H1 (cell line): ENCODE measurements around the gene DPY19L1. TPM values are rescaled to one million over a fixed set of nuclear protein-coding genes. Genes with fewer than 3 reads are reported as not detected.

Experiments
- CTCF ChIA-PET: fragments of 300-600 bp; sonication (Branson Sonifier 250); formaldehyde crosslinking; loops from one replicate; lab custom pipeline; 2021; ENCODE audit not compliant: partially characterized antibody; lab: Charles Lee
- POLR2A ChIA-PET: fragments of 300-600 bp; sonication (Branson Sonifier 250); formaldehyde crosslinking; loops from one replicate; lab custom pipeline; 2021; ENCODE audit warnings: inconsistent platforms; ENCODE audit not compliant: partially characterized antibody; lab: Charles Lee
- DNase-seq, 2 experiments: peaks; one replicate each; pipeline versions ENCODE4 v3.0.0 to v3.0.0-alpha.2; 2010 to 2022; ENCODE audit warnings: low spot score in 2 of 2, low read depth in 1 of 2, mixed read lengths in 1 of 2
- FAIRE-seq: peaks from 2 replicates; lab custom pipeline; 2011; peaks lifted over from hg19 to GRCh38; lab: Jason Lieb, UNC
- H2AFZ ChIP-seq: 2 replicates; pipeline ENCODE4 v1.8.1; 2012; ENCODE audit warnings: low read length, inconsistent platforms
- H2AK5ac ChIP-seq: 2 replicates; pipeline ENCODE4 v1.6.1; 2013; ENCODE audit warnings: low read depth, low read length
- H2BK120ac ChIP-seq: replicated peaks from 2 replicates; pipeline ENCODE3; 2013; ENCODE audit warnings: low read depth, low read length, inconsistent platforms
- H2BK12ac ChIP-seq: 2 replicates; pipeline ENCODE4 v1.6.1; 2013; ENCODE audit warnings: low read depth, low read length
- H2BK15ac ChIP-seq: 2 replicates; pipeline ENCODE4 v1.6.1; 2013; ENCODE audit warnings: low read length
- H2BK20ac ChIP-seq: 2 replicates; pipeline ENCODE4 v1.6.1; 2013; ENCODE audit warnings: low read length
- H2BK5ac ChIP-seq: 2 replicates; pipeline ENCODE4 v1.6.1; 2013; ENCODE audit warnings: low read depth, low read length
- H3K14ac ChIP-seq: 2 replicates; pipeline ENCODE4 v1.6.1; 2013; ENCODE audit warnings: inconsistent platforms; ENCODE audit not compliant: insufficient read length
- H3K18ac ChIP-seq: 2 replicates; pipeline ENCODE4 v1.6.1; 2013; ENCODE audit warnings: low read length; ENCODE audit errors: extremely low read depth
- H3K23ac ChIP-seq: 2 replicates; pipeline ENCODE4 v1.6.1; 2013; ENCODE audit warnings: inconsistent platforms; ENCODE audit not compliant: insufficient read length
- H3K23me2 ChIP-seq: 2 replicates; pipeline ENCODE4 v1.6.1; 2013; ENCODE audit warnings: low read depth, low read length
- H3K27ac ChIP-seq: 2 replicates; pipeline ENCODE4 v1.6.1; 2011; ENCODE audit warnings: low read depth, low read length, inconsistent platforms
- H3K27me3 ChIP-seq, 4 experiments: replicated peaks in 1 of 4; 1 replicate in 1 of 4; 2 replicates in 3 of 4; pipeline versions ENCODE4 v1.6.1 to v1.8.1; 2011 to 2013; ENCODE audit warnings: low read length in 3 of 4, mild to moderate bottlenecking in 3 of 4, inconsistent platforms in 2 of 4, mixed read lengths in 2 of 4, moderate library complexity in 1 of 4; ENCODE audit not compliant: control insufficient read depth in 3 of 4, insufficient read depth in 3 of 4; ENCODE audit errors: extremely low read depth in 1 of 4
- H3K36me3 ChIP-seq, 4 experiments: 2 replicates each; pipeline versions ENCODE4 v1.6.1 to v1.8.1; 2011 to 2013; ENCODE audit warnings: mild to moderate bottlenecking in 4 of 4, low read length in 3 of 4, moderate library complexity in 2 of 4, control low read depth in 1 of 4, inconsistent platforms in 1 of 4; ENCODE audit not compliant: insufficient read depth in 4 of 4, control insufficient read depth in 2 of 4
- H3K4ac ChIP-seq: replicated peaks from 2 replicates; pipeline ENCODE3; 2013; ENCODE audit warnings: low read length, low read depth, mixed read lengths, inconsistent platforms; ENCODE audit not compliant: insufficient read length
- H3K4me1 ChIP-seq, 4 experiments: replicated peaks in 1 of 4; 1 replicate in 1 of 4; 2 replicates in 3 of 4; pipeline versions ENCODE4 v1.6.1 to v1.8.1; 2011 to 2013; ENCODE audit warnings: low read length in 3 of 4, inconsistent platforms in 2 of 4, mixed read lengths in 1 of 4; ENCODE audit not compliant: insufficient read depth in 4 of 4, control insufficient read depth in 3 of 4
- H3K4me2 ChIP-seq, 2 experiments: 2 replicates each; pipeline versions ENCODE4 v1.6.1 to v1.8.1; 2011 to 2013; ENCODE audit warnings: low read depth in 2 of 2, low read length in 2 of 2, control low read depth in 1 of 2, inconsistent platforms in 1 of 2, mild to moderate bottlenecking in 1 of 2; ENCODE audit not compliant: insufficient read depth in 1 of 2
- H3K4me3 ChIP-seq, 4 experiments: fragments of 200-600, 300-600 bp in 1 of 4; sonication (generic), shearing (Covaris generic), sonication (Bioruptor Twin) in 1 of 4; 2 replicates each; pipeline versions ENCODE4 v1.5.1 to v1.8.1; 2011 to 2016; ENCODE audit warnings: low read length in 4 of 4, low read depth in 3 of 4, control low read depth in 2 of 4, inconsistent platforms in 2 of 4, mild to moderate bottlenecking in 2 of 4, mixed read lengths in 1 of 4, moderate library complexity in 1 of 4; ENCODE audit not compliant: insufficient read depth in 2 of 4; ENCODE audit errors: extremely low read depth in 1 of 4
- H3K56ac ChIP-seq: replicated peaks from 2 replicates; pipeline ENCODE3; 2013; ENCODE audit warnings: low read depth, mild to moderate bottlenecking, mixed read lengths, low read length, inconsistent platforms; ENCODE audit not compliant: insufficient read length
- H3K79me1 ChIP-seq: 2 replicates; pipeline ENCODE4 v1.6.1; 2013; ENCODE audit warnings: low read depth, low read length, control low read depth
- H3K79me2 ChIP-seq, 2 experiments: 2 replicates each; pipeline versions ENCODE4 v1.6.1 to v1.8.1; 2012 to 2013; ENCODE audit warnings: low read length in 2 of 2, mild to moderate bottlenecking in 2 of 2, inconsistent platforms in 1 of 2; ENCODE audit not compliant: insufficient read depth in 2 of 2, control insufficient read depth in 1 of 2
- H3K9ac ChIP-seq, 4 experiments: replicated peaks in 1 of 4; 1 replicate in 1 of 4; 2 replicates in 3 of 4; pipeline versions ENCODE4 v1.6.1 to v1.8.1; 2011 to 2013; ENCODE audit warnings: low read depth in 3 of 4, low read length in 3 of 4, control low read depth in 2 of 4, mild to moderate bottlenecking in 2 of 4, moderate library complexity in 2 of 4, inconsistent platforms in 1 of 4; ENCODE audit errors: extremely low read depth in 1 of 4
- H3K9me3 ChIP-seq, 2 experiments: 2 replicates each; pipeline versions ENCODE4 v1.6.1 to v1.8.1; 2012 to 2013; ENCODE audit warnings: mild to moderate bottlenecking in 2 of 2, moderate library complexity in 2 of 2, control low read depth in 1 of 2, inconsistent platforms in 1 of 2, low read depth in 1 of 2, low read length in 1 of 2, mixed read lengths in 1 of 2; ENCODE audit not compliant: insufficient read depth in 2 of 2
- H4K20me1 ChIP-seq, 2 experiments: replicated peaks in 1 of 2; 2 replicates each; pipeline versions ENCODE3 to v1.8.1; 2011 to 2013; ENCODE audit warnings: inconsistent platforms in 2 of 2, low read length in 2 of 2, mild to moderate bottlenecking in 1 of 2; ENCODE audit not compliant: insufficient read depth in 2 of 2, control insufficient read depth in 1 of 2
- H4K5ac ChIP-seq: 2 replicates; pipeline ENCODE4 v1.6.1; 2013; ENCODE audit warnings: low read length, low read depth, mixed read lengths, inconsistent platforms; ENCODE audit not compliant: insufficient read length
- H4K8ac ChIP-seq: 2 replicates; pipeline ENCODE4 v1.8.0; 2013; ENCODE audit warnings: mild to moderate bottlenecking, moderate library complexity, low read length, inconsistent platforms; ENCODE audit not compliant: insufficient read depth; ENCODE audit errors: extremely low read depth
- H4K91ac ChIP-seq: replicated peaks from 2 replicates; pipeline ENCODE3; 2013; ENCODE audit warnings: low read length, mixed read lengths, inconsistent platforms; ENCODE audit not compliant: insufficient read length
- CBX8 ChIP-seq: fragments of 300-800, 300-1000 bp; sonication (generic); IDR thresholded peaks from 2 replicates; pipeline ENCODE4 v1.7.1; 2016; ENCODE audit warnings: low read depth, low read length, borderline replicate concordance
- CHD1 ChIP-seq: IDR thresholded peaks from 2 replicates; pipeline ENCODE4 v1.6.1; 2012; ENCODE audit warnings: low read depth, low read length, improper control_type of control experiment
- EGR1 ChIP-seq: IDR thresholded peaks from 2 replicates; pipeline ENCODE4 v1.6.1; 2011; ENCODE audit warnings: low read depth, low read length, borderline replicate concordance
- EP300 ChIP-seq, 2 experiments: IDR thresholded peaks; 1 replicate in 1 of 2; 2 replicates in 1 of 2; pipeline ENCODE4 v1.6.1; 2011 to 2012; ENCODE audit warnings: low read depth in 2 of 2, low read length in 2 of 2, mild to moderate bottlenecking in 2 of 2, borderline replicate concordance in 1 of 2, inconsistent platforms in 1 of 2, moderate library complexity in 1 of 2
- EZH2 ChIP-seq: fragments of 200-600 bp; sonication (generic); IDR thresholded peaks from 2 replicates; pipeline ENCODE4 v1.7.1; 2012; ENCODE audit warnings: low read depth, mild to moderate bottlenecking, moderate library complexity, low read length, inconsistent platforms; ENCODE audit not compliant: severe bottlenecking
- GTF2F1 ChIP-seq: IDR thresholded peaks from 2 replicates; pipeline ENCODE4 v1.6.1; 2012; ENCODE audit warnings: low read depth, low read length, improper control_type of control experiment, borderline replicate concordance
- HDAC6 ChIP-seq: IDR thresholded peaks from one replicate; pipeline ENCODE4 v1.7.1; 2012; ENCODE audit warnings: low read depth, mild to moderate bottlenecking, inconsistent platforms, low read length, moderate library complexity
- RAD21 ChIP-seq, 2 experiments: IDR thresholded peaks in 1 of 2; conservative IDR thresholded peaks in 1 of 2; 2 replicates each; pipeline ENCODE4 v1.6.1; 2011; ENCODE audit warnings: low read depth in 2 of 2, low read length in 2 of 2, improper control_type of control experiment in 1 of 2, inconsistent platforms in 1 of 2, mild to moderate bottlenecking in 1 of 2, moderate library complexity in 1 of 2
- RNF2 ChIP-seq: fragments of 200-900, 300-1000 bp; sonication (generic); IDR thresholded peaks from 2 replicates; pipeline ENCODE4 v1.7.1; 2016; ENCODE audit warnings: borderline replicate concordance, low read depth, mild to moderate bottlenecking, antibody characterized with exemption, low read length; ENCODE audit not compliant: poor library complexity, severe bottlenecking; ENCODE audit errors: missing control alignments
- TAF7 ChIP-seq: optimal IDR thresholded peaks from 2 replicates; pipeline ENCODE3; 2011; ENCODE audit warnings: low read depth, mild to moderate bottlenecking, inconsistent platforms, low read length, moderate library complexity, borderline replicate concordance
- WGBS, 2 experiments: shearing (Covaris generic) in 1 of 2; methylation state at CpG; one replicate each; pipeline versions ENCODE4 v1.1.6 to v1.1.7; 2013 to 2015; ENCODE audit warnings: low lambda C conversion rate in 2 of 2, mixed read lengths in 2 of 2, inconsistent platforms in 1 of 2, low coverage in 1 of 2, missing lambda C conversion rate in 1 of 2; ENCODE audit not compliant: insufficient replicate concordance in 2 of 2, insufficient coverage in 1 of 2, insufficient read length in 1 of 2; ENCODE audit errors: extremely low coverage in 1 of 2, missing lambda C conversion rate in 1 of 2; 5-methylcytosine and 5-hydroxymethylcytosine counted together
- polyA plus RNA-seq, 7 experiments: library from polyadenylated mRNA; depleted of rRNA in 3 of 7; stranded (reverse) in 5 of 7; unstranded in 2 of 7; fragments of >200 nt in 5 of 7; fragments of 200-250 nt in 2 of 7; gene quantifications; 1 replicate in 5 of 7; 2 replicates in 1 of 7; 4 replicates in 1 of 7; pipeline versions ENCODE4 v1.2.1 to v1.2.3, GENCODE V29; 2011 to 2013; ENCODE audit warnings: missing spikeins in 2 of 7, mixed read lengths in 2 of 7
- total RNA-seq: library from RNA; stranded (reverse); fragmentation: NEBNext Ultra II Directional; extraction: Animal tissue kit (Norgen Biotek cat#: 25700); gene quantifications from 2 replicates; pipeline ENCODE4 v1.2.1, GENCODE V29; 2021
- TF ChIP-seq, protein P1 (sequence below): IDR thresholded peaks from 2 replicates; pipeline ENCODE4 v1.6.1; 2011; ENCODE audit warnings: low read depth, mild to moderate bottlenecking, low read length; ENCODE audit not compliant: insufficient read depth

The DPY19L1 gene
- total and polyA plus RNA-seq, 2 of the 8 experiments (the other 6 are each of a cell fraction or from before 2014, with no cell fraction given), result 14.1 to 23.3 TPM

DNA sequence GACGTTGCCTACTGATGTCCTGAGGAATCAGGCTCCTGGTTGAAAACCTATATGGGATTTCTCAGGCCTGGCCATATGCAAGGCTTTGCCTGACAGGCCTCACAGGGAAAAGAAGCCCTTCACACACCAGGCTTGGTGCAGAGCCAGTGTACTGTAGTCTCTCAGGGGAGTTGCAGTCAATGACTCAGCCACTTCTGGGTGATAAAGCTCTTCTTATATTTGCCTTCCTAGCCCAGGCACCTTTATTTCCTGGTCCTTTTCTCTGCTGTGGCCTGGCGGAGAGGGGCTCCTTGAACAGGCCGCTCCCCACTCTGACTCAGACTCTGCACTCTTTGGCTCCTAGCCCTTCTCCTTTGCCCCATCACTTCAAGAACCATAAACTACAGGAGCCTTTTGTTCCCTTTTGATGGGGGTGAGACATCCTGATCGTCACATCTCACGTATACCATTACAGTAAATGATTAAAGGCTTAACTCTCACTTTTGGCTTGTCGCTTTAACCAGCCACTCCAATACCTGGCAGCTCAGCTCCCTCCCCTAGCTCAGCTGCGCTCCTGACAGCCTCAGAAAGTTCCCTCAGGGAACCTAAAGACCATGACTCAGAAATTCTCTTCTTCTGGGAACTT lies 33.5 kb downstream of the DPY19L1 start:
- Histone ChIP-seq H4K5ac (no peak overlapping the region), H2AFZ (no peak overlapping the region), H2AK5ac (no peak overlapping the region), H3K4me2 (no peak overlapping the region), H2BK120ac (no peak overlapping the region), H3K27me3 (no peaks in the 10 kb centered on the region), H4K91ac (no peak overlapping the region), H4K20me1 (no peaks in the 10 kb centered on the region), H2BK15ac (no peak overlapping the region), H3K79me2 (peaks cover 0 to 2% of the 10 kb centered on the region in 2 experiments; a peak in 1 of 4 replicates), H3K4me3 (no peak overlapping the region), H3K9ac (no peak overlapping the region), H3K4me1 (peaks cover 0 to 6% (median 1%) of the 10 kb centered on the region in 4 experiments; a peak in 2 of 7 replicates), H3K9me3 (no peaks in the 10 kb centered on the region), H2BK12ac (no peak overlapping the region), H3K4ac (no peak overlapping the region), H3K23me2 (no peaks in the 10 kb centered on the region), H3K56ac (no peak overlapping the region), H3K18ac (no peak overlapping the region; the same call in 1 of the 2 replicates), H3K79me1 (no peaks in the 10 kb centered on the region), H2BK20ac (no peak overlapping the region), H2BK5ac (no peak overlapping the region), H3K36me3 (no peaks in the 10 kb centered on the region), H3K14ac (no peak overlapping the region), H3K23ac (no peak overlapping the region), H3K27ac (no peak overlapping the region), H4K8ac (no peak overlapping the region)
- DNase-seq (no peak), FAIRE-seq (no peak)
- ChIA-PET CTCF (no interaction called here), POLR2A (no interaction called here)
- 78% methylated on average over 7 of the region's 7 CpGs; no CpG with 5 or more reads in 1 of the 2 experiments for WGBS, 2 experiments
- no peak for TF ChIP-seq GTF2F1
- no peak for TF ChIP-seq HDAC6
- TF ChIP-seq, protein P1, sequence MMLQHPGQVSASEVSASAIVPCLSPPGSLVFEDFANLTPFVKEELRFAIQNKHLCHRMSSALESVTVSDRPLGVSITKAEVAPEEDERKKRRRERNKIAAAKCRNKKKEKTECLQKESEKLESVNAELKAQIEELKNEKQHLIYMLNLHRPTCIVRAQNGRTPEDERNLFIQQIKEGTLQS, result no peak
- no peak for TF ChIP-seq EZH2
- no peak for TF ChIP-seq TAF7
- TF ChIP-seq EGR1, result no peak
- TF ChIP-seq CHD1, result no peak
- TF ChIP-seq RAD21 (IDR thresholded peaks at IDR 0.05 in 1 of 2, conservative IDR thresholded peaks at IDR 0.05 in 1 of 2; ENCODE audit: low read depth in 2 of 2, low read length in 2 of 2), result no peak
- no peak for TF ChIP-seq CBX8
- no peak for TF ChIP-seq RNF2
- no peak for TF ChIP-seq EP300 (IDR thresholded peaks at IDR 0.05; ENCODE audit: borderline replicate concordance in 1 of 2, low read depth in 2 of 2, low read length in 2 of 2)
